Left ventricle myocardium superior (tissue), 1 donor: ENCODE results near the gene PAX8. TPM values are rescaled to one million over a fixed set of nuclear protein-coding genes. Genes with fewer than 3 reads are reported as not detected.

Experiments used
- ATAC-seq: fragments of 200-7000 bp; cut with Tn5 transposase; one replicate; pipeline ENCODE4 v1.9.1; 2020; ENCODE audit warnings: mild to moderate bottlenecking, moderate library complexity
- DNase-seq: peaks from one replicate; pipeline ENCODE4 v3.0.0-alpha.2; 2020
- intact Hi-C: fragments of 100-400 bp; cut with micrococcal nuclease; formaldehyde crosslinking; loops from one replicate; pipeline ENCODE4 v1.11.0; 2022
- total RNA-seq: library from RNA; stranded (reverse); fragmentation: NEBNext Ultra II Directional; extraction: Animal tissue kit (Norgen Biotek cat#: 25700); gene quantifications from one replicate; pipeline ENCODE4 v1.2.1, GENCODE V29; 2021
- donor health status: DM: no; HTN: yes; CAD: no; lungs with severe emphysema.

PAX8 gene
- total RNA-seq, 1 donor from 2014 or later = 0.30 TPM

DNA sequence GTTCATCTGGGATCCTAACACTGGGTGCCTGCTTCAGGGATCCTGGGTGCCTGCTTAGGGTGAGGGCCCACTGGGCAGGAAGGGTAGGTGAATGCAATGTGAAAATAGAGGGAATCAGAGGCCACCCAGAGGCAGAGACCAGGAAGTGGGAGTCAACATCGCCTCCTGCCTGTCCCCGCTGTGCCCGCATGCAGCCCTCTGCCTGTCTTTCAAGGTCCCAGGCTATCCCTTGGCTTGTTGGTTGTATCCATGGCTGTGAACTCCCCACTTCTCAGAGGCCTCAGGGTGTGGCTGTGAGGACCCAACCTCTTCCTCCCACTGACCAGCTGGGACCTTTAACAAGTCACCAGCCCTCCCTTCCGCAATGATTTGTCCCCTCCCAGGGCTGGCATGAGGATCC lies 78.5 kb downstream of the PAX8 start:
- DNase-seq = no peak
- intact Hi-C loops = loop anchor here (5.0 kb wide), 1 partner anchor 172 kb away; no protein-coding TSS in a partner anchor
- ATAC-seq = no peak

DNA sequence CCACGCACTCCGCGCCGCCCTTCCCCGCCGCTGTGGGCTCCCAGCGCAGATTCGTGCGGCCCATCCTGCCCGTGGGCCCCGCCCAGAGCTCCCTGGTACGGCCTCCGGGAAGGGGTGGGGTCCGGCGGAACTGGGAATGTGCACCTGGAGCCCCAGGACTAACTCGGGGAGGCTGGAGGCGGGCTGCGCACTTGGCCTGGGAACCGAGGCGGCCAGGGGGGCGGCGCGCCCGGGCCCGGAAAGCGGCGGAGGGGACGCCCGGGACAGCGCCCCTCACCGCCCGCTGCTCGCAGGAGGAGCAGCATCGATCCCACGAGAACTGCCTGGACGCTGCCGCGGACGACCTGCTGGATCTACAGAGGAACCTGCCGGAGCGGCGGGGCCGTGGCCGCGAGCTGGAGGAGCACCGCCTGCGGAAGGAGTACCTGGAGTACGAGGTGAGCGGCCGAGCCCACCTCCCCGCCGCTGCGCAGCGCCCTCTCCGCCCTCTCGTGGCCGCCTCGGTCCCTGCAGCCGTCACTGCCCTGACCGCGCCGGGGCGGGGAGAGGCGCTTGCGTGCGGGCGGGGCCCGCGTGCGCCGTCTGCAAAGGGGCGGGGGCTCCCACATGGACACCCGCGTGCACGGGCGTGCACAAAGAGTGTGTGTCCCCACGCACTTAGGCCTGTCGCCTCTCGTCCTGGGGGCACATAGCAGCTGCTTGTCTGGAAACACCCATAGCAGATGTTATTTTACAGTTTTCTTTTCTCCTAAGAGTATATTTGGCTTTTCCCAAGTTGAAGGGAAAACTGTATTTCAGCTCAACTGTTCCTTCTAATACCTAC lies 79.7 kb downstream of the PAX8 start:
- intact Hi-C loops = no loop called here
- DNase-seq (peak; percentile 91), ATAC-seq (peak; percentile 96)

DNA sequence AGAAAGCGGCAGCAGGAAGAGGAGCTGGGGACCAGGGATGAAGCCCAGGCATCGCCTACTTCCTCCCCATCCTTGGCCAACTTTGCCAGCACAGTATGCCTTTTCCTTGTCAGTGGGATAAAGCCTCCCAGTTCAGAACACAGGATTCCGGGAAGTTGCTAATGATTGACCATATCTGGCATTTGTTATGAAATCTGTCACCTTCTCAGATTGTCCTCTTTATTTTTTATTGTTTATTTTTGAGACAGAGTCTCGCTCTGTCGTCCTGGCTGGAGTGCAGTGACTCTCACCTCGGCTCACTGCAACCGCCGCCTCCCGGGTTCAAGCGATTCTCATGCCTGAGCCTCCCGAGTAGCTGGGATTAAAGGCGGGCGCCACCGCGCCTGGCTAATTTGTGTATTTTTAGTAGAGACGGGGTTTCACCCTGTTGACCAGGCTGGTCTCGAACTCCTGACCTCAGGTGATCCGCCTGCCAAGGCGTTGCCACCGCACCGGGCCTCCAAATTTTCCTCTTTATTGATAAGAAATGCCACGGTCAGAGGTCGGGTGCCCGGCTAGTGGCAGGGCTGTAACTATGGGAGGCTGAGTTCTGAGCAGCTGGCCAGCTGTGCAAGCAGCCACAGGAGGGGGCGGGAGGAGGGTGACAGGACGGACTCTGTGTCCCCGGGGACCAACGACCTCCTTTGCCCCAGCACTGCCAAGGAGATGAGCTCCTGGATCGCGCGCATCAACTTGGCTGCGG lies 80.5 kb downstream of the PAX8 start:
- intact Hi-C loops = no loop called here
- no peak for ATAC-seq
- no peak for DNase-seq

DNA sequence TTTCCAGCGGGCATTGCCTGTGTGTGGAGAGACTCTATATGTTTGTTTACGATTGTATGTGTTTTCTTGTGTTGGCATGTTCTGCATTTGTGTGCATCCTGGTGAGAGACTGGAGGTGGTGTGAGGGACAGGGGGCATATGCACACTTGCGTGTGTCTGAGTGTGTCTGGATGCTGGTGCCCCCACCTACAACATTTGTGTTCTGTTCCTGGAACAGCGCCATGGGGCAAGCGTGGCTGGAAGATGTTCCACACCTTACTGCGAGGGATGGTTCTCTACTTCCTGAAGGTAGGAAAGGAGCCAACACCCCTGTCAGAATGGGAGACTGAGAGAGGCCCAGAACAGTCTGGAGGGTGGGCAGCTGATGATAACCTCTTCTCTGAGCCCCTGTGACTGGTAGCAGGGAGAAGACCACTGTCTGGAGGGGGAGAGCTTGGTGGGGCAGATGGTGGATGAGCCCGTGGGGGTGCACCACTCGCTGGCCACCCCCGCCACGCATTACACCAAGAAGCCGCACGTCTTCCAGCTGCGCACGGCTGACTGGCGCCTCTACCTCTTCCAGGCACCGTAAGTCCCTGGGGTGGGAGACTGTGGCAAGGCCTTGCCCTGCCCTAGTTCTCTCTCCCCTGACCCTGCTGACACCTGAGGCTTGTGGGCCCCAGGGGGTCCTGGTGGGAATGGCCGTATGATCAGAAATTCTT lies 81.2 kb downstream of the PAX8 start:
- intact Hi-C loops = no loop called here
- DNase-seq (no peak), ATAC-seq (no peak)

DNA sequence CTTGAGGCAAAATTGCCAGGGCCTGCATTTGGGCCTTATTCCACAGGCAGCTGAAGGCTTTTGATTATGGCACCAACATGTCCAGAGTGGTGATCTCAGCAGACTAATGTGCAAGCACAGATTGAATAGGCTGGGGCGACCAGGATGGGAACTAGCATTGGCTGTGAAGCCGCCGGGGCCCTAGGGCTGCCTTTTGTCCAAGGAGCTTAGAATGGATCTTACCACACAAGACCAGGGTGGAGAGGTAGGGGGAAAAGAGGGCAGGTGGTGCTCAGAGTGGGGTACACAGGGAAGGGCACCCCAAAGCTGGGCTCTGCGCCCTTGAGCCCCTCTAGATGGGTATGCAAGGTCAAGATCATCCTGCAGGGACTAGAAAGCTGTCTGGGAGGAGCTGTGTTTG lies 81.9 kb downstream of the PAX8 start:
- intact Hi-C loops = no loop called here

DNA sequence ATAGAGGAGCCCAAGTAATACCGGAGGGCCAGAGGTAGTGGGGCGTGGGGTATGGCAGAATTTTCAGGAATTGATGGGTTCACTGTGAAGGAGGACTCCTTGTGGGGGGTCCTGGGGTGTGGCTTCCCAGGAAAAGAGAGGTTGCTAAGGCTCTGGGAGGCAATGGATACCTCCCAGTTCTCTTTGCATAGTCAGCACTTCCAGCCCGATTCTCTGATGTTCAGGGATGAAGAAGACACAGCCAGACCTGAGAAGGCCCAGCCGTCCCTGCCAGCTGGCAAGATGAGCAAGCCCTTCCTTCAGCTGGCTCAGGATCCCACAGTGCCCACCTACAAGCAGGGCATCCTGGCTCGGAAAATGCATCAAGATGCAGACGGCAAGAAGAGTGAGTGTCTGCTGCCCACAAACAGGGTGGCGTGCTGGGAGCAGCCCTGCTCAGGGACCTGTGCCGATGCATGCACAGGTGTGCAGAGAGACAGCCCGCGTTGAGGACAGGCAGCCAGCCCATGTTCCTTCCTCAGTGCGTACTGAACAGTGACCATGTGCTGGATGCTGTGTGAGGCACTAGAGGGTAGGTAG lies 82.7 kb downstream of the PAX8 start:
- ATAC-seq (no peak), DNase-seq (no peak)
- intact Hi-C loops = no loop called here

More for the DNA sequence above, 81.9 kb downstream of the PAX8 start:
- DNase-seq (no peak), ATAC-seq (no peak)

DNA sequence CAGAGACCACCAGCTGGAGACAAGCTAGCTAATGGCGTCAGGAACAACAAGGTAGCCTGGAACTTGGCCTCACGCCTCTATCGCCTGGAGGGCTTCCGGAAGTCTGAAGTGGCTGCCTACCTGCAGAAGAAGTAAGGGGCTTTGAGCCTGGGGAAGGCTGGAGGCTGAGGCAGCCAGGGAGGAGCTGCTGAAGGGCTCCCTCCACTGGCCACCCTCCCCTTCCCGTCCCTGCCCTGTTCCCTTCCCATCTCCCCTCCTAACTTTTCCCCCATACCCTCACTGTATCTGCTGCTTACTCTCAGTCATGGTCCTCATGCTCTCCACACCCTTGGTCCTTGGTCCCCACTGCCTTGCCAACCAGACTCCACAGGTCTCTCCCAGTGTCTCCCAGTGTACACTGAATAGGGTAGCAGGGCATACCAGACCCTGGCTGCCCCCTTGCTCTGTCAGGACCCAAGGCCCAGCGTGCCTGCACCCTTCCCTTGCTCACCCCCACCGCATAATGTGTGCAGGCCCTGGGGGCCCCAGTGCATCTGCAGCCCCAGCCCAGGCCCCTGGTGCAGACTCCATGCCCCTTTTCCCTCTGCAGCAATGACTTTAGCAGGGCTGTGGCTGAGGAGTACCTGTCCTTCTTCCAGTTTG lies 86.1 kb downstream of the PAX8 start:
- intact Hi-C loops = no loop called here
- ATAC-seq = no peak
- no peak for DNase-seq

DNA sequence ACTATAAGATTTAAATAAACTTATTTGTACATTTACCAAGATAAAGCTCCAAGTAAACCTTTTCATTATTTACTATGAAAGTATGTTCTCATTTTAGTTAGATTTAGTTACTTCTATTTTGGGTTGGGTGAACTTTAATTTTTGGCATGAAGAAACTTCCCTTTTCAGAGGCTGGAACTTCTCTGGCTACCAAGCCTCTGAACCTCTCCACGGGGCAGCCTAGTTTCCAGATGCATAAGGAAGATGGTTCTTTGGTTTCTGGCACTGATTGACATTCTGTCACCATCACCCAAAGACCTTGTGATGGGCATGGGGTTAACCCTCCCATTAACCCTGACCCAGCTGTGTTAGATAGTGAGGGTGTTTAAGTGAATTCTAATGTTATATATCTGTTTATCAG lies 87.8 kb downstream of the PAX8 start:
- DNase-seq (no peak), ATAC-seq (no peak)
- intact Hi-C loops = no loop called here

DNA sequence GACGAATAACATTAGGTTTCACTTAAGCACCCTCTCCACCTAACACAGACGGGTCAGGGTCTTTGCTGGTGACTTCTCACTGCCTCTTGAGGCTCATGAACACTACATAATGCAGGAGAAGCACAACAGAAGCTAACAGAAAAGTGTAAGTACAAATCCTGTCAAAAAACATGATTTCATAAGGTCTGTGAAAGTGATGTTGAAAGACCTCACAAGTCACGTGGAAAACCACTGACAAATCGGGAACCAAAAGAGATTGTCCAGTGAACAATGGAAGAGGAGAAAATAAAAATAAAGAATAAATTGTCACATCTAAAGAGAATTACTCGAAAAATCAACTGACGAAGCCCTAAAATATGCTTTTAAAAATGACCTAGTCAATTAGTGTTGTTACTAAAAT lies 91.0 kb downstream of the PAX8 start:
- intact Hi-C loops = no loop called here
- no peak for DNase-seq
- ATAC-seq = no peak

DNA sequence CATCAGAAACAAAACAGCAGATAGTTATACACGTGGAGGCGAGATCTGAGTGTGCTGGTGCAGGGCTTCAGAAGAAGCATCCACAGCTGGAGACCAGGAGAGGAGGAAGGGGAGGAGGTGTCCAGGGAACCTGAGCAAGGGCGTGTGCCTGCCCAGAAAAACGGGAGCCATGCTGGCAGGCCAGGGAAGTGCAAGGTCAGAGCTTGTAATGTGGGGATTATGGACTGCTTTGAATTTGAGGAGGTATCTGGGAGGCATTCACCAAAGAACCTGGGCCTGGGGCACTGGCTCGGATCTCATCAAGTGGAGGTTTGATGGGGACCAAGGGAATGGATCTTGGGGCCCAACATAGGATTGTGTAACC lies 92.3 kb downstream of the PAX8 start:
- ATAC-seq = no peak
- no peak for DNase-seq
- intact Hi-C loops = no loop called here

DNA sequence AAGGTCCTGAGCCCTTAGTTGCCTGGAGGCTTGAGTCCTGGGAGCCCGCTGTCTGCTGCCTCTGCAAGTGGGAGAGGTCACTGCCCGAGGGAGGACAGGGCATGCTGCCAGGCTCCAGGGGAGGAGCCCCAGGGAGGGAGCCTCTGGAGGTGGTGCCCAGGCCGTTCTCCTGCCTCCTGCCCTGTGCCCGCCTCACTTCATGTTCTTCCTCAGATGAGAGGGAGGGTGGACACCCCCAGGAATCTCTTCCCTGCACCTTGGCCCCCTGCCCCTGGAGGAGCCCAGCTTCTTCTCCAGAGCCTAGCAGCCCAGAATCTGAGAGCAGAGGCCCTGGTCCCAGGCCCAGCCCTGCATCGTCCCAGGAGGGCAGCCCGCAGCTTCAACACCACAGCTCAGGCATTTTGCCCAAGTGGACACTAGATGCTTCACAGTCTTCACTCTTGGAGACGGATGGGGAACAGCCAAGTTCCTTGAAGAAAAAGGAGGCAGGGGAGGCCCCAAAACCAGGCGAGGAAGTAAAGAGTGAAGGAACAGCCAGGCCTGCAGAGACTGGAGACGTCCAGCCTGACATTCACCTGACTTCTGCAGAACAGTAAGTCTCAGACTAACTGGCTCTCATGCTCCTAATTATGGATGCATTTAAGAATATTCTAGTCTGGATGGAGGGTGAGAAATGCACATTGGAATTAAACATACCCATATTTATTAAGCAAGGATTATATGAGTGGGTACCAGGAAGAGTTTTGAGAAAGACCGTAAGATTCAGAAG lies 92.9 kb downstream of the PAX8 start:
- DNase-seq (peak; percentile 51), ATAC-seq (peak; percentile 68)
- intact Hi-C loops = no loop called here

DNA sequence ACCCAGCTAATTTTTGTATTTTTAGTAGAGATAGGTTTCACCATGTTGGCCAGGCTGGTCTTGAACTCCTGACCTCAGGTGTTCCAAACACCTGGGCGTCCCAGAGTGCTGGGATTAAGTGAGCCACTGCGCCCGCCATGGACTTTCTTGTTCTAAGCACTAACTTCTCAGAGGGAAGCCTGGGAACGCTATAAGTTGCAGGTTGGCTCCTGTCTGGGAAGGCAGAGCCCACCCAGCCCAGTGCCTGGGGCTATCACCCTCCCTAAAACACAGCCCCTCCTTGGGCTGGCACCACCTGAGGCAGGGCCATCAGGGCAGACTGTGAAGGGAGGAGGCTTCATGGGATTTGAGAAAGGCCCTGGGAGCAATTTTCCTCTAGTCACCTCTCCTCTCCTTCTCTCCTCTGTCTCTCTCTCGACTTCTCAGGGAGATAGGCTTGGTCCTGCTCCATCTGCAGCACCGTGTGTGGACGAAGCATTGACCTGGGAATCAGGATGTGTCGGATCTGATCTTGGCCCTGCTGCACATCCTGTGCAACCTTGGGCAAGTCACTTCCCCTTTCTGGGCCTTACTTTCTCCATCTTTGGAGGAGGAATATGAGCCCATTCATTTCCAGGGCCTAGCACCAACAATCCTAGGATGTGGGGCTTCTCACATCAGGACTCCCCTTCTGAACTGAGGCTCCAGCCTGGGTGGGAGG lies 94.0 kb downstream of the PAX8 start:
- DNase-seq (no peak), ATAC-seq (no peak)

DNA sequence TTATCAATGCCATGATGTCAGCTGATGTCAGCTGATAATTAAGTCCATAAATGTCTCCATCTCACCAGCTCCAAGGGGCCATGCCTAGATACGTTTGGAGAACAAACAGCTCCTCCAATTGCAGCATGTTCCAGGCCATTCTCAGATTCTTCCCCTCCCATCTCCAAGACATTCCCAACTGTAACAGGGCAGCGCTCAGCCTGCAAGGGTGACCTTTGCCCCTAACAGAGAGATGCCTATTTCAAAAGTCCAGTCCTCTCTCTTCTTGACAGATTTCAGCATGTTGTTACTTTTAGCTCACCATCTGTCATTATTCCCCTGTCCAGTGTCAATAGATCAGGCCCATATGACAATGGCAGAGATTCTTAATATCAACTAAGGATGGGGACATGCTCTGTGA lies 95.0 kb downstream of the PAX8 start:
- ATAC-seq (no peak), DNase-seq (no peak)
- intact Hi-C loops = no loop called here

More for the DNA sequence above, 94.0 kb downstream of the PAX8 start:
- intact Hi-C loops = no loop called here

DNA sequence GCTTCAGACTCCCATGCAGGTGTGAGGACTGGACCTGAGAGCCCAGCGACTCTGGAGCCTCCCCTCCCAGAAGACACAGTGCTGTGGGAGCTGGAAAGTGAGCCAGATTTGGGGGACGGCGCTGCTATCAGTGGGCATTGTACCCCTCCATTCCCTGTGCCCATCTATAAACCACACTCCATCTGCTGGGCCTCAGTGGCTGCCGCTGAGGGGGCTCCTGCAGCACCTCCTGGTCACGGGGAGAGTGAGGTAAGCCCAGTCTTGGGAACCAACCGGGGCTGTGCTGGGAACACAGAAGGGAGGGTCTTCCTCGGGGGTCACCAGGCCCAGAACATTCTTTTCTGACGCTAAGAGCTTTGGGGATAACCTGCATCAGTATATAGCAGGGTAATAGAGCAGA lies 95.5 kb downstream of the PAX8 start:
- ATAC-seq = no peak
- intact Hi-C loops = no loop called here
- no peak for DNase-seq

DNA sequence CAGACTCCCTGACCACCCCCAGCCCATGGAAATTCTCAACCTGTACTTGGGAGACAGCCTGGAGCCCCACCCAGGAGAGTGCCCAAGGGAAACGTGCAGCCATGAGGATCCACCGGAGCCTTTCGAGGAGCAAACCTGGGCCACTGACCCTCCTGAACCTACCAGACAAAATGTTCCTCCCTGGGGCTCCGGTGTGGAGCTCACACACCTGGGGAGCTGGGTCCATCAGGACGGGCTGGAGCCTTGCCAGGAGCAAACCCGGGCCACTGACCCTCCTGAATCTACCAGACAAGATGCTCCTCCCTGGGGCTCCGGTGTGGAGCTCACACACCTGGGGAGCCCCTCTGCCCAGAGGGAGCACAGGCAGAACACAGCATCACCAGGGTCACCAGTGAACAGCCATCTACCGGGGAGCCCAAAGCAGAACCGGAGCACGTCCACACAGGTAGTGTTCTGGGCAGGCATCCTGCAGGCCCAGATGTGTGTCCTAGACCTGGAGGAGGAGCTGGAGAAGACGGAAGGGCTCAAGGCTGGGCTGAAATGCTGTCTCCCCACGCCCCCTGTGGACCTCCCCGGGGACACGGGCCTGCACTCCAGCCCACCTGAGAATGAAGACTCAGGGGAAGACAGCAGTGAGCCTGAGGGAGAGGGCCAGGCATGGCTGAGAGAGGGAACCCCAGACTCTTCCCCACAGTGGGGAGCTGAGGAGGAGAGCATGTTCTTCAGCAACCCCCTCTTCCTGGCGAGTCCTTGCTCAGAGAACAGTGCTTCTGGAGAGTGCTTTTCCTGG lies 96.1 kb downstream of the PAX8 start:
- intact Hi-C loops = no loop called here
- ATAC-seq (no peak), DNase-seq (no peak)

DNA sequence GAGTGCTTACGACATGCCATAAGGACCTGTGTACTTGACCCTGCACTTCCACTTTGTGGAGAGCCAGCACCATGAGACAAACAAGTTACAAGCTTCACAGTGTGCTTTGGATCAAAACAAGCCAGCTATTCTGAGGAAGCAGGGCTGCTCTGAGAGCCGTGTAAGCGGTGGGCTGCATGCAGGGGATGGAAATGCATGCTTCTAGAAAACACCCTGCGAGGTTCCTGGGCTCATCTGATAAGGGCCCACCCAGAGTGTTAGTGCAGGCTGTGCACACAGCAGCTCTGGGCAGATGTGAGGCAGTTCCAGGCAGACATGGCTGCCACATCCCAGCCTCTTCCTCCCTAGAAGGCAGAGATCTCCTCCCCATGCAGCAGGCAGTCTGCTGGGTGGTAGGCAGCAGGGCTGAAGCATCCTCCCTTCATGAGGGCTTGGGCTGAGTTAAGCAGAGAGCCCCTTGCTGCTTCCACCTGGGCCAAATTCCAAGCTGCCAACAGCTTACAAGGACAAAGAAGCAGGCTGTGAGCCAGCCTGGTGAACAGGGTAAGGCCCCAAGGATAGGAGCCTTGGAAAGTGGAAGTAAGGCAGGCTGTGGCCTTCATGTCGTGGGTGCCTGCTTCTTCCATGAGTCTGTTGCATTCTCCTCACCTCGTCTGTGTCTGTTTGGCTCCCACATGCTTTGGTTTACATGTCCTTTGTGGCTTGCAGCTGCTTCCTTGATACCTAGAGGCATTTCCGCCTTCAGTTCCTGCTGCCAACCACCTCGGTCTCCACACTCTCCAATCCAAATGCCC lies 97.3 kb downstream of the PAX8 start:
- ATAC-seq (peak; percentile 14), DNase-seq (no peak)
- intact Hi-C loops = no loop called here
